ENCODE measurements around the gene SLC44A5.

The SLC44A5 gene

DNA sequence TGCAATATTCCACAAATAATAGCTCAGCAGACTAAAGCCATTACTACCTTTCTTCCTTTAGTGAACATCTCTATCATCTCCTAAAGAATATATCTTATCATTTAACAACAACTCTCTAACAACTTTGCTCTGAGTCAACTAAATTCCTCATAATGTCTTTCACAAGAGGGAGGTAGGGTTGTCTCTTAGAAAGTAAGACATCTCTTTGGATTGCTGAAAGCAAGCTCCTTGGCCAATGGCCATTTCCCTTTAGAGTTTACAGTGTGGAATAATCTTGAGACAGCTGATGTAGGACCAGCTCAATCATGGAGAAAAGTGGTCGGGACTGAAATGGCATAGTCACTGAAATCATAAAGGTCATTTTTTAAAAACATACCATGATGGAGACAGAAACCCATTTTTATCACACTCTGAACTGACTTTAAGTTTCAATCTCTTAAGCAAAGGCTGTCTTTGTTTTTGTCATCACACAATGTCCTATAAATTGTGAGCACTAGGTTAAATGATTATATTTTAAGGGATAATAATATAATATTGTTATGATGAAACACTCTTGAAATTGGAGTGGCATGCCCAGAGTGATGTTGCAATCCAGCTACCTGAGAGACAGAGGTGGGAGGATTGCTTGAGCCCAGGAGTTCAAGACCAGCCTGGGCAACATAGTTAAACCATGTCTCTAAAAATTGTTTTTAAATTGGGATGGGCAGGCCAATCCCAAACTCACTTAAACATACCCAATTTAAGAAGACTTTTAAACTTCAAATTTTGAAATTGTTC is 91.1 kb downstream of the SLC44A5 start:
- no peaks in the 10 kb centered on the region for H3K4me1 ChIP-seq (ENCODE audit: control insufficient read depth in 1 of 2, insufficient read depth in 2 of 2, low read length in 2 of 2)
- no peak overlapping the region for H3K23ac ChIP-seq (ENCODE audit: low read length)
- H2BK12ac ChIP-seq (ENCODE audit: low read length) = no peak overlapping the region
- H3K27me3 ChIP-seq (ENCODE audit: insufficient read depth, low read length) = no peaks in the 10 kb centered on the region
- H3K9me3 ChIP-seq (ENCODE audit: insufficient read depth, low read depth, low read length) = no peaks in the 10 kb centered on the region
- H2AK5ac ChIP-seq (ENCODE audit: low read length) = no peak overlapping the region
- H3K18ac ChIP-seq (ENCODE audit: low read length) = no peak overlapping the region
- H2AFZ ChIP-seq (ENCODE audit: insufficient read depth, low read length, poor library complexity) = no peak overlapping the region
- H3K27ac ChIP-seq (ENCODE audit: low read depth, low read length) = no peak overlapping the region
- H4K91ac ChIP-seq (ENCODE audit: low read depth, low read length) = no peak overlapping the region
- H3K4ac ChIP-seq (ENCODE audit: low read depth, low read length) = no peak overlapping the region
- H3K9ac ChIP-seq (ENCODE audit: low read length) = no peak overlapping the region
- no peak overlapping the region for H2BK5ac ChIP-seq (ENCODE audit: low read depth, low read length, poor library complexity)
- peak; percentile 33 to 80 for DNase-seq
- no peak overlapping the region for H3K4me3 ChIP-seq (ENCODE audit: low read depth, low read length)
- no peak overlapping the region for H2BK120ac ChIP-seq (ENCODE audit: insufficient read depth, low read length, poor library complexity)
- H3K79me2 ChIP-seq (ENCODE audit: control insufficient read depth, insufficient read depth, low read length, poor library complexity) = no peaks in the 10 kb centered on the region
- no peak overlapping the region for H3K4me2 ChIP-seq (ENCODE audit: low read length)
- no peaks in the 10 kb centered on the region for H3K79me1 ChIP-seq (ENCODE audit: low read length)
- H3K36me3 ChIP-seq (ENCODE audit: control insufficient read depth in 1 of 2, insufficient read depth in 2 of 2, low read length in 2 of 2) = no peaks in the 10 kb centered on the region
- no peak overlapping the region for H4K12ac ChIP-seq (ENCODE audit: low read depth, low read length)
- H4K8ac ChIP-seq (ENCODE audit: low read depth, low read length) = no peak overlapping the region
- no peak overlapping the region for H3K14ac ChIP-seq (ENCODE audit: low read length)
- no CpG with 5 or more reads among the region's 1 CpG for WGBS (ENCODE audit: extremely low coverage, insufficient coverage, insufficient read length)

DNA sequence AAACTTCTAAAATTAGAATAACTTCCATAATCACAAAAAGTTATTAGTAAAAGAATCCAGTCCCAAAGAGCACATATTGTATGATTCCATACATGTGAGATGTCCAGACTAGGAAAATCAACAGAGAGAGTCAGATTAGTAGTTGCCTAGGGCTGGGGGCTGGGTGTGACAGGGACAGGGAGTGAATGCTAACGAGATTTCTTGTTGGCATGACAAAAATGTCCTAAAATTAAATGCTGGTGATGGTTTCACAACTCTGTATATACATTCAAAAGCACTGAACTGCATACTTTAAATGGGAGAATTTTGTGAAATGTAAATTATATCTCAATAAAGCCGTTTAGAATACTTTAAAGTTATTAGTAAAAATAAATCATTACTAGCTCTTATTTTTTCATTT is 92.2 kb downstream of the SLC44A5 start:
- H3K79me1 ChIP-seq (ENCODE audit: low read length) = no peaks in the 10 kb centered on the region
- no CpG with 5 or more reads among the region's 2 CpGs for WGBS (ENCODE audit: extremely low coverage, insufficient coverage, insufficient read length)

DNA sequence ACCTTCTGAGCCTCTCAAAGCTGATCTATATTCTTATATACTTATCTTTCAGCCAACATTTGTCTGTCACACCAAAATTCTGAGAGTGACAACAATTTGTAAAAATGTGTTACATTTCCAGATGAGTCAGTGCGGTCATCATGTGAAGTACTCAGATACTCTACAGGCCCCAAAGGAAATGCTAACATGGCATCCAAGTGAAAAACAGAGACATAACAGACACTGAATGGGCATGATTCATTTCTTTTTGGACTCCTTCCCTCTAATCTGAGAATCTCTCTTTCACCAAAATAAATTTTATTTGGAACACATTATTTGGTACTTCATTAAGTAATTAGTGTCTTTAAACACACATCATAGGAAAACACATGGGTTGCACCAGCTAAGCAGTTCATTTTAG is 96.6 kb downstream of the SLC44A5 start:
- H3K18ac ChIP-seq (ENCODE audit: low read length) = no peak overlapping the region

More for the DNA sequence above, 92.2 kb downstream of the SLC44A5 start:
- Histone ChIP-seq H4K91ac (ENCODE audit: low read depth, low read length) (no peak overlapping the region), H2BK120ac (ENCODE audit: insufficient read depth, low read length, poor library complexity) (no peak overlapping the region), H3K9ac (ENCODE audit: low read length) (no peak overlapping the region), H3K36me3 (ENCODE audit: control insufficient read depth in 1 of 2, insufficient read depth in 2 of 2, low read length in 2 of 2) (no peaks in the 10 kb centered on the region), H3K4ac (ENCODE audit: low read depth, low read length) (no peak overlapping the region), H3K23ac (ENCODE audit: low read length) (no peak overlapping the region), H3K4me3 (ENCODE audit: low read depth, low read length) (no peak overlapping the region), H2AK5ac (ENCODE audit: low read length) (no peak overlapping the region), H2BK12ac (ENCODE audit: low read length) (no peak overlapping the region), H2AFZ (ENCODE audit: insufficient read depth, low read length, poor library complexity) (no peak overlapping the region), H3K4me1 (ENCODE audit: control insufficient read depth in 1 of 2, insufficient read depth in 2 of 2, low read length in 2 of 2) (no peaks in the 10 kb centered on the region), H3K4me2 (ENCODE audit: low read length) (no peak overlapping the region), H3K14ac (ENCODE audit: low read length) (no peak overlapping the region), H4K8ac (ENCODE audit: low read depth, low read length) (no peak overlapping the region), H3K9me3 (ENCODE audit: insufficient read depth, low read depth, low read length) (no peaks in the 10 kb centered on the region), H4K12ac (ENCODE audit: low read depth, low read length) (no peak overlapping the region), H3K27ac (ENCODE audit: low read depth, low read length) (no peak overlapping the region), H3K18ac (ENCODE audit: low read length) (no peak overlapping the region), H3K79me2 (ENCODE audit: control insufficient read depth, insufficient read depth, low read length, poor library complexity) (no peaks in the 10 kb centered on the region), H3K27me3 (ENCODE audit: insufficient read depth, low read length) (no peaks in the 10 kb centered on the region), H2BK5ac (ENCODE audit: low read depth, low read length, poor library complexity) (no peak overlapping the region)
- DNase-seq = peak; percentile 38 to 80

DNA sequence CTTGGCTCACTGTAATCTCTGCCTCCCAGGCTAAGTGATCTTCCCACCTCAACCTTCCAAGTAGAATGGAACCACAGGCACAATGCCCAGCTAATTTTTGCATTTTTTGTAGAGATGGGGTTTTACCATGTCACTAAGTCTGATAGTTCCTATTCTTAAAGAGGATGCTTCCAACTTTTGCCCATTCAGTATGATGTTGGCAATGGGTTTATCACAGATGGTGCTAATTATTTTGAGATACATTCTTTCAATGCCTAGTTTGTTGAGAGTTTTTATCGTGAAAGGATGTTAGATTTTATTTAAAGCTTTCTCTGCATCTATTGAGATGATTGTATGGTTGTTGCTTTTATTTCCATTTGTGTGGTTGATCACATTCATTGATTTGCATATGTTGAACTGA is 103.9 kb downstream of the SLC44A5 start:
- Histone ChIP-seq H3K9ac (ENCODE audit: low read length) (no peak overlapping the region), H3K27ac (ENCODE audit: low read depth, low read length) (no peak overlapping the region), H4K8ac (ENCODE audit: low read depth, low read length) (no peak overlapping the region), H2BK120ac (ENCODE audit: insufficient read depth, low read length, poor library complexity) (no peak overlapping the region), H3K18ac (ENCODE audit: low read length) (no peak overlapping the region), H4K91ac (ENCODE audit: low read depth, low read length) (no peak overlapping the region), H3K4me3 (ENCODE audit: low read depth, low read length) (no peak overlapping the region), H3K9me3 (ENCODE audit: insufficient read depth, low read depth, low read length) (no peaks in the 10 kb centered on the region), H3K79me1 (ENCODE audit: low read length) (no peaks in the 10 kb centered on the region), H3K4ac (ENCODE audit: low read depth, low read length) (no peak overlapping the region), H2BK5ac (ENCODE audit: low read depth, low read length, poor library complexity) (no peak overlapping the region), H2AK5ac (ENCODE audit: low read length) (no peak overlapping the region), H4K12ac (ENCODE audit: low read depth, low read length) (no peak overlapping the region), H3K4me1 (ENCODE audit: control insufficient read depth in 1 of 2, insufficient read depth in 2 of 2, low read length in 2 of 2) (no peaks in the 10 kb centered on the region), H3K36me3 (ENCODE audit: control insufficient read depth in 1 of 2, insufficient read depth in 2 of 2, low read length in 2 of 2) (no peaks in the 10 kb centered on the region), H3K14ac (ENCODE audit: low read length) (no peak overlapping the region), H2BK12ac (ENCODE audit: low read length) (no peak overlapping the region), H3K23ac (ENCODE audit: low read length) (no peak overlapping the region), H3K27me3 (ENCODE audit: insufficient read depth, low read length) (no peaks in the 10 kb centered on the region), H3K4me2 (ENCODE audit: low read length) (no peak overlapping the region), H2AFZ (ENCODE audit: insufficient read depth, low read length, poor library complexity) (no peak overlapping the region), H3K79me2 (ENCODE audit: control insufficient read depth, insufficient read depth, low read length, poor library complexity) (no peaks in the 10 kb centered on the region)
- DNase-seq = no peak
- no CpG with 5 or more reads among the region's 1 CpG for WGBS (ENCODE audit: extremely low coverage, insufficient coverage, insufficient read length)

More for the DNA sequence above, 96.6 kb downstream of the SLC44A5 start:
- Histone ChIP-seq H4K12ac (ENCODE audit: low read depth, low read length) (no peak overlapping the region), H3K79me1 (ENCODE audit: low read length) (no peaks in the 10 kb centered on the region), H3K9me3 (ENCODE audit: insufficient read depth, low read depth, low read length) (no peaks in the 10 kb centered on the region), H3K4me3 (ENCODE audit: low read depth, low read length) (no peak overlapping the region), H3K9ac (ENCODE audit: low read length) (no peak overlapping the region), H3K79me2 (ENCODE audit: control insufficient read depth, insufficient read depth, low read length, poor library complexity) (no peaks in the 10 kb centered on the region), H3K4me2 (ENCODE audit: low read length) (no peak overlapping the region), H3K36me3 (ENCODE audit: control insufficient read depth in 1 of 2, insufficient read depth in 2 of 2, low read length in 2 of 2) (no peaks in the 10 kb centered on the region), H3K14ac (ENCODE audit: low read length) (no peak overlapping the region), H2AFZ (ENCODE audit: insufficient read depth, low read length, poor library complexity) (no peak overlapping the region), H2BK5ac (ENCODE audit: low read depth, low read length, poor library complexity) (no peak overlapping the region), H3K27me3 (ENCODE audit: insufficient read depth, low read length) (no peaks in the 10 kb centered on the region), H2BK12ac (ENCODE audit: low read length) (no peak overlapping the region), H4K91ac (ENCODE audit: low read depth, low read length) (no peak overlapping the region), H3K4ac (ENCODE audit: low read depth, low read length) (no peak overlapping the region), H2AK5ac (ENCODE audit: low read length) (no peak overlapping the region), H2BK120ac (ENCODE audit: insufficient read depth, low read length, poor library complexity) (no peak overlapping the region), H3K27ac (ENCODE audit: low read depth, low read length) (no peak overlapping the region), H4K8ac (ENCODE audit: low read depth, low read length) (no peak overlapping the region), H3K23ac (ENCODE audit: low read length) (no peak overlapping the region), H3K4me1 (ENCODE audit: control insufficient read depth in 1 of 2, insufficient read depth in 2 of 2, low read length in 2 of 2) (no peaks in the 10 kb centered on the region)
- DNase-seq = no peak
- no CpG with 5 or more reads among the region's 1 CpG for WGBS (ENCODE audit: extremely low coverage, insufficient coverage, insufficient read length)

Measured in trophoblast cell (in vitro differentiated cells and primary cell).